ENCODE measurements around the gene STK32A.

- TF ChIP-seq CTCF (IDR thresholded peaks at IDR 0.05) (no peak), EZH2 (IDR thresholded peaks at IDR 0.05; ENCODE audit: borderline replicate concordance, insufficient read depth, low read depth, low read length, poor library complexity, severe bottlenecking) (no peak)
Measured at GRCh38 chr5:147216552-147217154, 18.2 kb upstream of the STK32A start.
